Keratinocyte (primary cell): Measurements from ENCODE around the gene TTC21B. TPM values are rescaled to one million over a fixed set of nuclear protein-coding genes. Genes with fewer than 3 reads are reported as not detected.

ENCODE experiments used
- DNase-seq: peaks from one replicate; pipeline ENCODE4 v3.0.0-alpha.2; 2011; ENCODE audit warnings: low read depth, missing footprints, low spot score
- FAIRE-seq: peaks from 2 replicates; lab custom pipeline; 2011; peaks lifted over from hg19 to GRCh38; lab: Jason Lieb, UNC
- H2AFZ ChIP-seq: 2 replicates; pipeline ENCODE4 v1.6.0; 2012; ENCODE audit warnings: low read length, control low read depth, inconsistent platforms; ENCODE audit not compliant: control insufficient read depth
- H3K27ac ChIP-seq: 2 replicates; pipeline ENCODE4 v1.5.1; 2011; ENCODE audit warnings: low read length; ENCODE audit not compliant: control insufficient read depth, insufficient read depth
- H3K27me3 ChIP-seq: 3 replicates; pipeline ENCODE4 v1.6.0; 2011; ENCODE audit warnings: low read length; ENCODE audit not compliant: control insufficient read depth, insufficient read depth; ENCODE audit errors: extremely low read depth
- H3K36me3 ChIP-seq, 2 experiments: 2 replicates in 1 of 2; 3 replicates in 1 of 2; pipeline ENCODE4 v1.5.1; 2011; ENCODE audit warnings: low read length in 2 of 2, mild to moderate bottlenecking in 1 of 2; ENCODE audit not compliant: control insufficient read depth in 2 of 2, insufficient read depth in 2 of 2; ENCODE audit errors: extremely low read depth in 1 of 2
- H3K4me1 ChIP-seq: 3 replicates; pipeline ENCODE4 v1.5.1; 2011; ENCODE audit warnings: low read length; ENCODE audit not compliant: control insufficient read depth, insufficient read depth; ENCODE audit errors: extremely low read depth
- H3K4me2 ChIP-seq: 3 replicates; pipeline ENCODE4 v1.6.0; 2011; ENCODE audit warnings: low read depth, low read length; ENCODE audit not compliant: control insufficient read depth, insufficient read depth; ENCODE audit errors: extremely low read depth
- H3K4me3 ChIP-seq, 3 experiments: fragments of 200-600 bp in 1 of 3; sonication (generic) in 1 of 3; 2 replicates in 2 of 3; 3 replicates in 1 of 3; pipeline ENCODE4 v1.5.1; 2011 to 2016; ENCODE audit warnings: low read length in 3 of 3, mild to moderate bottlenecking in 3 of 3, control low read depth in 2 of 3, inconsistent platforms in 1 of 3, low read depth in 1 of 3, mixed read lengths in 1 of 3, mixed run types in 1 of 3, moderate library complexity in 1 of 3; ENCODE audit not compliant: control insufficient read depth in 2 of 3, insufficient read depth in 2 of 3; ENCODE audit errors: extremely low read depth in 1 of 3
- H3K79me2 ChIP-seq: 2 replicates; pipeline ENCODE4 v1.6.0; 2012; ENCODE audit warnings: low read length; ENCODE audit not compliant: control insufficient read depth, insufficient read depth
- H3K9ac ChIP-seq: 3 replicates; pipeline ENCODE4 v1.6.0; 2011; ENCODE audit warnings: low read length; ENCODE audit not compliant: control insufficient read depth, insufficient read depth; ENCODE audit errors: extremely low read depth
- H3K9me1 ChIP-seq: 3 replicates; pipeline ENCODE4 v1.6.0; 2011; ENCODE audit warnings: low read length; ENCODE audit not compliant: control insufficient read depth, insufficient read depth; ENCODE audit errors: extremely low read depth
- H3K9me3 ChIP-seq: 2 replicates; pipeline ENCODE4 v1.5.1; 2012; ENCODE audit warnings: low read depth, low read length; ENCODE audit not compliant: control insufficient read depth
- H4K20me1 ChIP-seq: 3 replicates; pipeline ENCODE4 v1.6.0; 2011; ENCODE audit warnings: low read length; ENCODE audit not compliant: control insufficient read depth, insufficient read depth; ENCODE audit errors: extremely low read depth
- CTCF ChIP-seq, 3 experiments: IDR thresholded peaks in 1 of 3; conservative IDR thresholded peaks in 1 of 3; optimal IDR thresholded peaks in 1 of 3; 2 replicates in 2 of 3; 3 replicates in 1 of 3; pipeline versions ENCODE3 to v1.5.1; 2011; ENCODE audit warnings: low read length in 3 of 3, mild to moderate bottlenecking in 3 of 3, moderate library complexity in 2 of 3, control low read depth in 1 of 3, inconsistent platforms in 1 of 3; ENCODE audit not compliant: insufficient read depth in 2 of 3; ENCODE audit errors: extremely low read depth in 1 of 3
- EZH2 ChIP-seq: IDR thresholded peaks from one replicate; pipeline ENCODE4 v1.6.1; 2012; ENCODE audit warnings: inconsistent platforms, mild to moderate bottlenecking, low read length, moderate library complexity
- dilution Hi-C: fragments of 300-500 bp; cut with MboI; formaldehyde crosslinking; loops from one replicate; pipeline ENCODE4 v1.7.0; 2020; ENCODE audit warnings: low sequenced_read_pairs; ENCODE audit not compliant: extremely low pct_ligation_motif_present
- polyA plus RNA-seq, 5 experiments: library from polyadenylated mRNA; depleted of rRNA in 3 of 5; stranded (reverse) in 3 of 5; stranded (forward) in 1 of 5; unstranded in 1 of 5; fragments of >200 nt; gene quantifications; 1 replicate in 1 of 5; 2 replicates in 3 of 5; 3 replicates in 1 of 5; pipeline versions ENCODE4 v1.2.1 to v1.2.3, GENCODE V29; 2011 to 2012; ENCODE audit warnings: missing spikeins in 2 of 5, low read depth in 1 of 5, low replicate concordance in 1 of 5

The TTC21B gene
- polyA plus RNA-seq, 1 donor (not counting 4 experiments of a cell fraction or from before 2014, with no cell fraction given): 8.0 TPM

GRCh38 chr2:165891345-165891744 lies 62.2 kb downstream of the TTC21B start:
- FAIRE-seq (no peak), DNase-seq (no peak)
- Histone ChIP-seq H3K27ac (no peak overlapping the region), H3K4me1 (no peaks in the 10 kb centered on the region), H4K20me1 (no peaks in the 10 kb centered on the region), H3K9me1 (no peaks in the 10 kb centered on the region), H2AFZ (no peak overlapping the region), H3K4me3 (no peak overlapping the region), H3K4me2 (no peak overlapping the region), H3K9ac (no peak overlapping the region), H3K36me3 (peaks cover 0 to 1% of the 10 kb centered on the region in 2 experiments), H3K79me2 (no peaks in the 10 kb centered on the region), H3K9me3 (no peaks in the 10 kb centered on the region), H3K27me3 (no peaks in the 10 kb centered on the region)
- dilution Hi-C loops: no loop called here
- TF ChIP-seq CTCF (optimal IDR thresholded peaks at IDR 0.05 in 1 of 3, IDR thresholded peaks at IDR 0.05 in 1 of 3, conservative IDR thresholded peaks at IDR 0.05 in 1 of 3; ENCODE audit: extremely low read depth in 1 of 3, insufficient read depth in 2 of 3, low read length in 3 of 3) (no peak), EZH2 (no peak)

GRCh38 chr2:165889798-165890197 lies 63.8 kb downstream of the TTC21B start:
- Histone ChIP-seq H3K9ac (no peak overlapping the region), H3K27ac (no peak overlapping the region), H3K9me3 (no peaks in the 10 kb centered on the region), H3K4me3 (no peak overlapping the region), H3K79me2 (no peaks in the 10 kb centered on the region), H3K4me1 (no peaks in the 10 kb centered on the region), H3K36me3 (no peaks in the 10 kb centered on the region), H3K27me3 (no peaks in the 10 kb centered on the region), H4K20me1 (no peaks in the 10 kb centered on the region), H2AFZ (no peak overlapping the region), H3K9me1 (no peaks in the 10 kb centered on the region), H3K4me2 (no peak overlapping the region)
- dilution Hi-C loops: no loop called here
- no peak for TF ChIP-seq CTCF (optimal IDR thresholded peaks at IDR 0.05 in 1 of 3, IDR thresholded peaks at IDR 0.05 in 1 of 3, conservative IDR thresholded peaks at IDR 0.05 in 1 of 3; ENCODE audit: extremely low read depth in 1 of 3, insufficient read depth in 2 of 3, low read length in 3 of 3)
- TF ChIP-seq EZH2: no peak
- no peak for DNase-seq
- FAIRE-seq: no peak
